Measurements from ENCODE around the gene DNMBP. TPM values are rescaled to one million over a fixed set of nuclear protein-coding genes. Genes with fewer than 3 reads are reported as not detected.

Gene DNMBP
- total RNA-seq, 4 donors from 2014 or later: 17.9 to 37.6 (median 20.6) TPM

GRCh38 chr10:99915414-99915813 is 94.3 kb downstream of the DNMBP start:
- peaks cover 4 to 54% (median 8%) of the 10 kb centered on the region in 3 donors for H3K4me1 ChIP-seq
- H3K4me3 ChIP-seq: no peak overlapping the region
- peaks cover 0 to 6% of the 10 kb centered on the region in 2 donors for H3K36me3 ChIP-seq
- no peak overlapping the region for H3K27ac ChIP-seq
- WGBS, 2 donors (ENCODE audit: low coverage in 1 of 2): 96% methylated on average over 6 of the region's 6 CpGs; no CpG with 5 or more reads in 1 of the 2 donors
- no peak for TF ChIP-seq EP300 (IDR thresholded peaks at IDR 0.05)
- no peak for TF ChIP-seq POLR2A (IDR thresholded peaks at IDR 0.05)
- TF ChIP-seq POLR2AphosphoS5 (IDR thresholded peaks at IDR 0.05): no peak
- TF ChIP-seq, protein P1, sequence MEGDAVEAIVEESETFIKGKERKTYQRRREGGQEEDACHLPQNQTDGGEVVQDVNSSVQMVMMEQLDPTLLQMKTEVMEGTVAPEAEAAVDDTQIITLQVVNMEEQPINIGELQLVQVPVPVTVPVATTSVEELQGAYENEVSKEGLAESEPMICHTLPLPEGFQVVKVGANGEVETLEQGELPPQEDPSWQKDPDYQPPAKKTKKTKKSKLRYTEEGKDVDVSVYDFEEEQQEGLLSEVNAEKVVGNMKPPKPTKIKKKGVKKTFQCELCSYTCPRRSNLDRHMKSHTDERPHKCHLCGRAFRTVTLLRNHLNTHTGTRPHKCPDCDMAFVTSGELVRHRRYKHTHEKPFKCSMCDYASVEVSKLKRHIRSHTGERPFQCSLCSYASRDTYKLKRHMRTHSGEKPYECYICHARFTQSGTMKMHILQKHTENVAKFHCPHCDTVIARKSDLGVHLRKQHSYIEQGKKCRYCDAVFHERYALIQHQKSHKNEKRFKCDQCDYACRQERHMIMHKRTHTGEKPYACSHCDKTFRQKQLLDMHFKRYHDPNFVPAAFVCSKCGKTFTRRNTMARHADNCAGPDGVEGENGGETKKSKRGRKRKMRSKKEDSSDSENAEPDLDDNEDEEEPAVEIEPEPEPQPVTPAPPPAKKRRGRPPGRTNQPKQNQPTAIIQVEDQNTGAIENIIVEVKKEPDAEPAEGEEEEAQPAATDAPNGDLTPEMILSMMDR (IDR thresholded peaks at IDR 0.05): no peak
- no peaks in the 10 kb centered on the region for H3K9me3 ChIP-seq
- ATAC-seq: no peak
- no peaks in the 10 kb centered on the region for H3K27me3 ChIP-seq

GRCh38 chr10:99914236-99914635 is 95.5 kb downstream of the DNMBP start:
- WGBS, 2 donors (ENCODE audit: low coverage in 1 of 2): 75% methylated on average over 2 of the region's 3 CpGs; no CpG with 5 or more reads in 1 of the 2 donors
- H3K9me3 ChIP-seq: no peaks in the 10 kb centered on the region
- no peak for ATAC-seq
- peaks cover 0 to 6% of the 10 kb centered on the region in 2 donors for H3K36me3 ChIP-seq
- no peak for TF ChIP-seq EP300 (IDR thresholded peaks at IDR 0.05)
- TF ChIP-seq, protein P1 (IDR thresholded peaks at IDR 0.05): no peak
- TF ChIP-seq POLR2A (IDR thresholded peaks at IDR 0.05): no peak
- TF ChIP-seq POLR2AphosphoS5 (IDR thresholded peaks at IDR 0.05): no peak
- peaks cover 4 to 63% (median 8%) of the 10 kb centered on the region in 3 donors for H3K4me1 ChIP-seq
- no peak overlapping the region for H3K27ac ChIP-seq
- H3K4me3 ChIP-seq: no peak overlapping the region
- no peaks in the 10 kb centered on the region for H3K27me3 ChIP-seq

- TF ChIP-seq POLR2AphosphoS5 (IDR thresholded peaks at IDR 0.05): no peak
- TF ChIP-seq, protein P1 (IDR thresholded peaks at IDR 0.05): no peak
- TF ChIP-seq POLR2A (IDR thresholded peaks at IDR 0.05): no peak
- no peak for TF ChIP-seq EP300 (IDR thresholded peaks at IDR 0.05)
- no peaks in the 10 kb centered on the region for H3K27me3 ChIP-seq
- no peak overlapping the region for H3K4me3 ChIP-seq
- H3K36me3 ChIP-seq: peaks cover 0 to 9% of the 10 kb centered on the region in 2 donors
- H3K4me1 ChIP-seq: peaks cover 4 to 63% (median 8%) of the 10 kb centered on the region in 3 donors
- WGBS, 2 donors (ENCODE audit: low coverage in 1 of 2): 83% methylated on average over 7 of the region's 9 CpGs; no CpG with 5 or more reads in 1 of the 2 donors
- H3K9me3 ChIP-seq: no peaks in the 10 kb centered on the region
- ATAC-seq: no peak
- H3K27ac ChIP-seq: peak overlapping the region in 1 of 4 donors; percentile 37
These were observed 95.9 kb downstream of the DNMBP start for GRCh38 chr10:99913831-99914235.

- peaks cover 0 to 27% of the 10 kb centered on the region in 2 donors for H3K36me3 ChIP-seq
These were observed 97.7 kb downstream of the DNMBP start for GRCh38 chr10:99912041-99912440.

GRCh38 chr10:99908512-99908911 is 101.2 kb downstream of the DNMBP start:
- Histone ChIP-seq H3K9me3 (no peaks in the 10 kb centered on the region), H3K4me1 (peaks cover 4 to 59% (median 8%) of the 10 kb centered on the region in 3 donors), H3K36me3 (peaks cover 0 to 52% of the 10 kb centered on the region in 2 donors), H3K27me3 (no peaks in the 10 kb centered on the region), H3K27ac (peak overlapping the region in 1 of 4 donors; percentile 52), H3K4me3 (no peak overlapping the region)
- no peak for ATAC-seq
- TF ChIP-seq EP300 (IDR thresholded peaks at IDR 0.05) (no peak), POLR2AphosphoS5 (IDR thresholded peaks at IDR 0.05) (no peak), POLR2A (IDR thresholded peaks at IDR 0.05) (no peak)
- TF ChIP-seq, protein P1 (IDR thresholded peaks at IDR 0.05): no peak
- WGBS, 2 donors (ENCODE audit: low coverage in 1 of 2): 54 to 71% methylated on average over 2 to 3 of the region's 3 CpGs

More at GRCh38 chr10:99912041-99912440, 97.7 kb downstream of the DNMBP start:
- Histone ChIP-seq H3K27me3 (no peaks in the 10 kb centered on the region), H3K9me3 (no peaks in the 10 kb centered on the region), H3K27ac (peak overlapping the region in 2 of 4 donors; percentile 7 to 64), H3K4me3 (no peak overlapping the region), H3K4me1 (peaks cover 4 to 56% (median 8%) of the 10 kb centered on the region in 3 donors)
- TF ChIP-seq EP300 (IDR thresholded peaks at IDR 0.05): no peak
- no peak for ATAC-seq
